ENCODE results near the gene RPS2. TPM values are rescaled to one million over a fixed set of nuclear protein-coding genes. Genes with fewer than 3 reads are reported as not detected.

RPS2 gene
- total and polyA plus RNA-seq, 2 of the 8 experiments (the other 6 are each of a cell fraction or from before 2014, with no cell fraction given), result 4,042 to 16,783 TPM

- TF ChIP-seq KDM1A (IDR thresholded peaks at IDR 0.05; ENCODE audit: borderline replicate concordance, low read length), result no peak
- peak; percentile 68 for TF ChIP-seq TAF7 (optimal IDR thresholded peaks at IDR 0.05; ENCODE audit: borderline replicate concordance, low read depth, low read length)
- no peak for TF ChIP-seq TCF12 (IDR thresholded peaks at IDR 0.05; ENCODE audit: low read depth, low read length)
- no peak for TF ChIP-seq EP300 (IDR thresholded peaks at IDR 0.05; ENCODE audit: borderline replicate concordance in 1 of 2, low read depth in 2 of 2, low read length in 2 of 2)
- TF ChIP-seq RAD21 (IDR thresholded peaks at IDR 0.05 in 1 of 2, conservative IDR thresholded peaks at IDR 0.05 in 1 of 2; ENCODE audit: low read depth in 2 of 2, low read length in 2 of 2), result no peak
- 0 out of 2 replicates have a peak, but pooled peaks have one; percentile 5 for TF ChIP-seq SIX5 (IDR thresholded peaks at IDR 0.05; ENCODE audit: low read depth, low read length)
- peak; percentile 61 for TF ChIP-seq SIRT6 (IDR thresholded peaks at IDR 0.05; ENCODE audit: low read length)
- TF ChIP-seq CTCF (IDR thresholded peaks at IDR 0.05; ENCODE audit: control extremely low read depth in 1 of 3, insufficient read depth in 1 of 3, low read depth in 1 of 3, low read length in 3 of 3), result no peak
- no peak for TF ChIP-seq NRF1 (IDR thresholded peaks at IDR 0.05; ENCODE audit: low read depth, low read length)
- TF ChIP-seq POLR2A (IDR thresholded peaks at IDR 0.05; ENCODE audit: control extremely low read depth in 1 of 2, low read depth in 2 of 2, low read length in 2 of 2), result peak; percentile 82 to 91
- no peak for TF ChIP-seq SUZ12 (IDR thresholded peaks at IDR 0.05; ENCODE audit: low read length)
- TF ChIP-seq RFX5 (IDR thresholded peaks at IDR 0.05; ENCODE audit: borderline replicate concordance, low read depth, low read length), result no peak
- TF ChIP-seq HDAC2 (IDR thresholded peaks at IDR 0.05; ENCODE audit: borderline replicate concordance in 1 of 2, low read depth in 2 of 2, low read length in 2 of 2), result no peak
- TF ChIP-seq E2F6 (IDR thresholded peaks at IDR 0.05), result no peak
- TF ChIP-seq SIN3A (conservative IDR thresholded peaks at IDR 0.05 in 1 of 2, IDR thresholded peaks at IDR 0.05 in 1 of 2; ENCODE audit: low read depth in 1 of 2, low read length in 2 of 2), result peak in 1 of 2 experiments; percentile 72; a peak in 1 of 4 replicates
- TF ChIP-seq RXRA (IDR thresholded peaks at IDR 0.05; ENCODE audit: insufficient read depth, low read depth, low read length), result no peak
- no peak for TF ChIP-seq FOSL1 (IDR thresholded peaks at IDR 0.05; ENCODE audit: insufficient read depth, low read depth, low read length)
- TF ChIP-seq KDM5A (IDR thresholded peaks at IDR 0.05; ENCODE audit: low read length), result no peak
- TF ChIP-seq MAFK (IDR thresholded peaks at IDR 0.05; ENCODE audit: low read depth, low read length), result no peak
Observed at GRCh38 chr16:1960665-1961630, 3.7 kb downstream of the RPS2 start (continued).

Data from H1 (cell line).